Uterus (tissue), 2 donors: ENCODE data around the gene ZNF446.

Source experiments
- CTCF ChIP-seq, 4 experiments: fragments of 200-600 bp in 2 of 4; fragments of 450-650 bp in 2 of 4; sonication (generic) in 2 of 4; IDR thresholded peaks; one replicate each; pipeline ENCODE4 v1.5.1; 2016 to 2019; ENCODE audit warnings: antibody characterized with exemption in 4 of 4, mild to moderate bottlenecking in 2 of 4, moderate library complexity in 1 of 4
- POLR2A ChIP-seq, 2 donors: fragments of 450-650 bp; IDR thresholded peaks; one replicate each; pipeline ENCODE4 v1.6.1; 2016; ENCODE audit warnings: antibody characterized with exemption in 2 of 2, mild to moderate bottlenecking in 1 of 2, moderate library complexity in 1 of 2

GRCh38 chr19:58513694-58514563 lies 37.8 kb downstream of the ZNF446 start:
- TF ChIP-seq CTCF (IDR thresholded peaks at IDR 0.05) (peak; percentile 57 to 87 (median 81)), POLR2A (IDR thresholded peaks at IDR 0.05) (peak in 1 of 2 donors; percentile 51)
